Measurements from ENCODE around the gene RUFY3. TPM values are rescaled to one million over a fixed set of nuclear protein-coding genes. Genes with fewer than 3 reads are reported as not detected.

The RUFY3 gene
- total RNA-seq, 2 experiments from 2014 or later, result 28.6 to 29.3 TPM

GRCh38 chr4:70772929-70773555 is 51.3 kb downstream of the RUFY3 start:
- peaks cover 18% of the 10 kb centered on the region for H3K4me1 Mint-ChIP-seq
- no peak overlapping the region for H3K27ac Mint-ChIP-seq
- DNase-seq, result no peak
- no peaks in the 10 kb centered on the region for H3K27me3 Mint-ChIP-seq
- H3K9me3 Mint-ChIP-seq, result no peaks in the 10 kb centered on the region
- ChIA-PET CTCF (interaction anchor here (0.8 kb wide), 1 partner anchor 38 kb away, joined by 3 read pairs; no protein-coding TSS in a partner anchor), POLR2A (interaction anchor here (0.5 kb wide), 1 partner anchor 13 kb away, joined by 3 read pairs; no protein-coding TSS in a partner anchor)
- H3K36me3 Mint-ChIP-seq (ENCODE audit: low read depth), result peaks cover 7% of the 10 kb centered on the region
- H3K4me3 Mint-ChIP-seq, result no peak overlapping the region

- no peaks in the 10 kb centered on the region for H3K36me3 Mint-ChIP-seq (ENCODE audit: low read depth)
Observed at GRCh38 chr4:70778888-70779422, 57.2 kb downstream of the RUFY3 start.

GRCh38 chr4:70783096-70783495 is 61.3 kb downstream of the RUFY3 start:
- Mint-ChIP-seq H3K36me3 (ENCODE audit: low read depth) (no peaks in the 10 kb centered on the region), H3K9me3 (no peaks in the 10 kb centered on the region), H3K4me3 (no peak overlapping the region), H3K4me1 (no peaks in the 10 kb centered on the region), H3K27me3 (no peaks in the 10 kb centered on the region), H3K27ac (no peak overlapping the region)
- POLR2A ChIA-PET, result no interaction called here
- no peak for DNase-seq
- CTCF ChIA-PET, result interaction anchor here (1.4 kb wide), 1 partner anchor 48 kb away, joined by 4 read pairs; no protein-coding TSS in a partner anchor

More at GRCh38 chr4:70778888-70779422, 57.2 kb downstream of the RUFY3 start:
- no peaks in the 10 kb centered on the region for H3K9me3 Mint-ChIP-seq
- no peaks in the 10 kb centered on the region for H3K27me3 Mint-ChIP-seq
- no peaks in the 10 kb centered on the region for H3K4me1 Mint-ChIP-seq
- ChIA-PET CTCF (interaction anchor here (0.7 to 1.2 kb wide), 3 partner anchors 11 to 202 kb away, joined by 3 read pairs; no protein-coding TSS in a partner anchor), POLR2A (no interaction called here)
- H3K27ac Mint-ChIP-seq, result no peak overlapping the region
- DNase-seq, result no peak
- H3K4me3 Mint-ChIP-seq, result no peak overlapping the region

GRCh38 chr4:70787496-70787895 is 65.7 kb downstream of the RUFY3 start:
- H3K27me3 Mint-ChIP-seq, result no peaks in the 10 kb centered on the region
- H3K9me3 Mint-ChIP-seq, result no peaks in the 10 kb centered on the region
- H3K4me3 Mint-ChIP-seq, result no peak overlapping the region
- ChIA-PET POLR2A (no interaction called here), CTCF (no interaction called here)
- H3K36me3 Mint-ChIP-seq (ENCODE audit: low read depth), result peaks cover 12% of the 10 kb centered on the region
- H3K4me1 Mint-ChIP-seq, result no peaks in the 10 kb centered on the region
- DNase-seq, result no peak
- no peak overlapping the region for H3K27ac Mint-ChIP-seq

- POLR2A ChIA-PET, result no interaction called here
- CTCF ChIA-PET, result no interaction called here
- H3K36me3 Mint-ChIP-seq (ENCODE audit: low read depth), result peaks cover 14% of the 10 kb centered on the region
- H3K4me3 Mint-ChIP-seq, result no peak overlapping the region
- H3K27ac Mint-ChIP-seq, result no peak overlapping the region
- DNase-seq, result no peak
- no peaks in the 10 kb centered on the region for H3K27me3 Mint-ChIP-seq
- no peaks in the 10 kb centered on the region for H3K4me1 Mint-ChIP-seq
- H3K9me3 Mint-ChIP-seq, result no peaks in the 10 kb centered on the region
Observed at GRCh38 chr4:70788733-70789132, 67.0 kb downstream of the RUFY3 start.

GRCh38 chr4:70793626-70794025 is 71.9 kb downstream of the RUFY3 start:
- ChIA-PET CTCF (no interaction called here), POLR2A (no interaction called here)
- Mint-ChIP-seq H3K4me3 (no peak overlapping the region), H3K36me3 (ENCODE audit: low read depth) (peaks cover 18% of the 10 kb centered on the region), H3K4me1 (no peaks in the 10 kb centered on the region), H3K9me3 (peaks cover 6% of the 10 kb centered on the region), H3K27ac (no peak overlapping the region), H3K27me3 (no peaks in the 10 kb centered on the region)
- DNase-seq, result no peak

GRCh38 chr4:70801265-70801809 is 79.6 kb downstream of the RUFY3 start:
- POLR2A ChIA-PET, result no interaction called here
- Mint-ChIP-seq H3K4me3 (no peak overlapping the region), H3K36me3 (ENCODE audit: low read depth) (peaks cover 7% of the 10 kb centered on the region), H3K4me1 (peaks cover 19% of the 10 kb centered on the region), H3K27me3 (no peaks in the 10 kb centered on the region), H3K9me3 (peaks cover 4% of the 10 kb centered on the region), H3K27ac (peak overlapping the region; percentile 38)
- no peak for DNase-seq
- CTCF ChIA-PET, result no interaction called here

- Mint-ChIP-seq H3K4me1 (peaks cover 19% of the 10 kb centered on the region), H3K36me3 (ENCODE audit: low read depth) (peaks cover 2% of the 10 kb centered on the region)
- DNase-seq, result no peak
Observed at GRCh38 chr4:70802928-70803580, 81.3 kb downstream of the RUFY3 start.

GRCh38 chr4:70808151-70808550 is 86.4 kb downstream of the RUFY3 start:
- H3K36me3 Mint-ChIP-seq (ENCODE audit: low read depth), result no peaks in the 10 kb centered on the region
- no peaks in the 10 kb centered on the region for H3K9me3 Mint-ChIP-seq
- CTCF ChIA-PET, result no interaction called here
- peaks cover under 1% of the 10 kb centered on the region for H3K4me1 Mint-ChIP-seq
- H3K27ac Mint-ChIP-seq, result peak overlapping the region; percentile 27
- no peak overlapping the region for H3K4me3 Mint-ChIP-seq
- no peak for DNase-seq
- POLR2A ChIA-PET, result no interaction called here
- H3K27me3 Mint-ChIP-seq, result no peaks in the 10 kb centered on the region

More at GRCh38 chr4:70802928-70803580, 81.3 kb downstream of the RUFY3 start:
- Mint-ChIP-seq H3K27ac (peak overlapping the region; percentile 7), H3K27me3 (no peaks in the 10 kb centered on the region), H3K9me3 (no peaks in the 10 kb centered on the region), H3K4me3 (no peak overlapping the region)
- POLR2A ChIA-PET, result no interaction called here
- CTCF ChIA-PET, result interaction anchor here (1.0 to 1.2 kb wide), 2 partner anchors 23 to 190 kb away, joined by 3 to 4 read pairs; partner anchors contain the start of gene DCK

- CTCF ChIA-PET, result no interaction called here
- Mint-ChIP-seq H3K27ac (no peak overlapping the region), H3K9me3 (no peaks in the 10 kb centered on the region)
Observed at GRCh38 chr4:70815370-70815769, 93.6 kb downstream of the RUFY3 start.

GRCh38 chr4:70816894-70817293 is 95.1 kb downstream of the RUFY3 start:
- Mint-ChIP-seq H3K36me3 (ENCODE audit: low read depth) (peaks cover 37% of the 10 kb centered on the region), H3K27me3 (no peaks in the 10 kb centered on the region), H3K4me1 (peaks cover 13% of the 10 kb centered on the region), H3K4me3 (no peak overlapping the region), H3K27ac (no peak overlapping the region), H3K9me3 (no peaks in the 10 kb centered on the region)
- CTCF ChIA-PET, result interaction anchor here (0.6 kb wide), 1 partner anchor 945 kb away, joined by 3 read pairs; no protein-coding TSS in a partner anchor
- POLR2A ChIA-PET, result no interaction called here
- no peak for DNase-seq

More at GRCh38 chr4:70815370-70815769, 93.6 kb downstream of the RUFY3 start:
- DNase-seq, result no peak
- POLR2A ChIA-PET, result no interaction called here
- Mint-ChIP-seq H3K27me3 (no peaks in the 10 kb centered on the region), H3K4me3 (no peak overlapping the region), H3K36me3 (ENCODE audit: low read depth) (peaks cover 28% of the 10 kb centered on the region), H3K4me1 (peaks cover 12% of the 10 kb centered on the region)

GRCh38 chr4:70818173-70818855 is 96.5 kb downstream of the RUFY3 start:
- no peaks in the 10 kb centered on the region for H3K27me3 Mint-ChIP-seq
- no peaks in the 10 kb centered on the region for H3K9me3 Mint-ChIP-seq
- no peak overlapping the region for H3K27ac Mint-ChIP-seq
- no peak overlapping the region for H3K4me3 Mint-ChIP-seq
- H3K36me3 Mint-ChIP-seq (ENCODE audit: low read depth), result peaks cover 49% of the 10 kb centered on the region
- CTCF ChIA-PET, result no interaction called here
- DNase-seq, result no peak
- POLR2A ChIA-PET, result no interaction called here
- peaks cover 14% of the 10 kb centered on the region for H3K4me1 Mint-ChIP-seq

GRCh38 chr4:70818921-70819320 is 97.2 kb downstream of the RUFY3 start:
- CTCF ChIA-PET, result no interaction called here
- POLR2A ChIA-PET, result no interaction called here
- H3K9me3 Mint-ChIP-seq, result no peaks in the 10 kb centered on the region
- no peak for DNase-seq
- H3K4me1 Mint-ChIP-seq, result peaks cover 14% of the 10 kb centered on the region
- H3K4me3 Mint-ChIP-seq, result no peak overlapping the region
- H3K27ac Mint-ChIP-seq, result no peak overlapping the region
- peaks cover 51% of the 10 kb centered on the region for H3K36me3 Mint-ChIP-seq (ENCODE audit: low read depth)
- no peaks in the 10 kb centered on the region for H3K27me3 Mint-ChIP-seq
